Measurements from ENCODE around the gene JARID2.

DNA sequence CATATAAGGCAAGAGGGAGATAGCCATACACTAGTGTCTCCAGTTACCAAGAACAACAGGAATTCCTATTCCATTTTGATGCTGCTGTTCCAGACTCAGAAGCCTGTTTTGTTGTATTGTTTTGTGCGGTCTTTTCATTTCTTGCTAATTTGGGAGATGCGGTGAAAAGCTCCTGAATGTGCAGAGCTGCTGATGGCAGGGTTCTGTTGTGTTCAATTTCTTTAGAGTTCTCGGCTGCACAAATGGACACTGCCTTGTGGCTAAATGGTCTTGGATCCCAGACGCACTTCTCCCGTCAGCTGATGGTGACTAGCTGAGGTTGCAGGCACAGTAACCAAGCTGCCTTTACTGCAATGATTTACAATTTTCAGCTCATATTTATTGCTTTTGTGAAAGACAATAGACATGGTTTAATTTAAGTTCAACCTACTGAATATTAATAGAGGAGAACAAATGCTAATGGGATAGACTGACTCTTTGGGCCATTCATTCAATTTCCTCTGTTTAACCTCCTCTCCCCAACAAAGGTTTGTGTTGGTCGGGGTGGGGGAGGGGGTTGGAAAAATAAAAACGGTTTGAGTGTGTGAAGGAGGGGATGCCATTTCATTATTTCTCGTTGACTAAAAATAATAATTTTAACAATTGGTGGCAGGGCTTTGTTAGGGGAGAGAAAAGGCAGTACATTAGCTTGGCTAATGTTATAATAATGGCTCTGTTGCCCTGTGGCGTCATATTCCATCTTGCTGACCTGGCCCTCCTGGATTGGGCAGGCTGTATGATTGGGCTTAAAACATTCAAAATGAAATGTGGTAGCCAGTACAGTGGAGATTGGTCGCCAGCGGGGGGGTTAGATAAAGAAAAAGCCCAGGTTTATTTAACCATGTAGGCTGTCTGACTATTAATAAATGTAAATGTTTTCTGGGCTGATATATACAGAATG is 159.5 kb downstream of the JARID2 start:
- TF ChIP-seq, protein P1, sequence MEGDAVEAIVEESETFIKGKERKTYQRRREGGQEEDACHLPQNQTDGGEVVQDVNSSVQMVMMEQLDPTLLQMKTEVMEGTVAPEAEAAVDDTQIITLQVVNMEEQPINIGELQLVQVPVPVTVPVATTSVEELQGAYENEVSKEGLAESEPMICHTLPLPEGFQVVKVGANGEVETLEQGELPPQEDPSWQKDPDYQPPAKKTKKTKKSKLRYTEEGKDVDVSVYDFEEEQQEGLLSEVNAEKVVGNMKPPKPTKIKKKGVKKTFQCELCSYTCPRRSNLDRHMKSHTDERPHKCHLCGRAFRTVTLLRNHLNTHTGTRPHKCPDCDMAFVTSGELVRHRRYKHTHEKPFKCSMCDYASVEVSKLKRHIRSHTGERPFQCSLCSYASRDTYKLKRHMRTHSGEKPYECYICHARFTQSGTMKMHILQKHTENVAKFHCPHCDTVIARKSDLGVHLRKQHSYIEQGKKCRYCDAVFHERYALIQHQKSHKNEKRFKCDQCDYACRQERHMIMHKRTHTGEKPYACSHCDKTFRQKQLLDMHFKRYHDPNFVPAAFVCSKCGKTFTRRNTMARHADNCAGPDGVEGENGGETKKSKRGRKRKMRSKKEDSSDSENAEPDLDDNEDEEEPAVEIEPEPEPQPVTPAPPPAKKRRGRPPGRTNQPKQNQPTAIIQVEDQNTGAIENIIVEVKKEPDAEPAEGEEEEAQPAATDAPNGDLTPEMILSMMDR (IDR thresholded peaks at IDR 0.05) = no peak
- TF ChIP-seq POLR2A (IDR thresholded peaks at IDR 0.05) = no peak
- TF ChIP-seq POLR2AphosphoS5 (IDR thresholded peaks at IDR 0.05; ENCODE audit: insufficient read depth in 1 of 2, low read depth in 1 of 2) = no peak
